K562 (cell line): ENCODE data around the gene LINS1. TPM values are rescaled to one million over a fixed set of nuclear protein-coding genes. Genes with fewer than 3 reads are reported as not detected.

ENCODE experiments used
- ATF1 ChIP-seq, 2 experiments: fragments of 450-650 bp in 1 of 2; IDR thresholded peaks; 2 replicates each; pipeline ENCODE4 v1.6.1; 2016; ENCODE audit warnings: missing compliant biosample characterization in 1 of 2, missing genetic modification characterization in 1 of 2
- BHLHE40 ChIP-seq: IDR thresholded peaks from 2 replicates; pipeline ENCODE4 v1.6.1; 2011; ENCODE audit warnings: low read length, improper control_type of control experiment
- DIDO1 ChIP-seq: fragments of 450-650 bp; IDR thresholded peaks from 2 replicates; pipeline ENCODE4 v1.6.1; 2016; ENCODE audit warnings: low read depth, missing biosample characterization, missing genetic modification characterization
- DMBX1 ChIP-seq: fragments of 250-450 bp; sonication (Bioruptor Pico); IDR thresholded peaks from 2 replicates; pipeline ENCODE4 v1.8.0; 2022; ENCODE audit warnings: inconsistent platforms, mild to moderate bottlenecking, moderate library complexity, borderline replicate concordance
- KLF10 ChIP-seq: fragments of 250-450 bp; sonication (Bioruptor Pico); IDR thresholded peaks from 2 replicates; pipeline ENCODE4 v1.6.1; 2021; ENCODE audit warnings: matching md5 sums
- LEF1 ChIP-seq: fragments of 450-650 bp; IDR thresholded peaks from 2 replicates; pipeline ENCODE4 v1.6.1; 2016; ENCODE audit warnings: mild to moderate bottlenecking
- MCM7 ChIP-seq, 2 experiments: fragments of 450-650 bp; IDR thresholded peaks; 2 replicates each; pipeline ENCODE4 v1.6.1; 2016 to 2018
- MEF2D ChIP-seq: conservative IDR thresholded peaks from 2 replicates; pipeline ENCODE4 v1.6.1; 2016; ENCODE audit warnings: low read depth, missing genetic modification characterization, missing compliant biosample characterization
- NRF1 ChIP-seq, 2 experiments: fragments of 450-650 bp; IDR thresholded peaks in 1 of 2; conservative IDR thresholded peaks in 1 of 2; 2 replicates each; pipeline ENCODE4 v1.6.1; 2014; ENCODE audit warnings: mild to moderate bottlenecking in 2 of 2
- RFX7 ChIP-seq: fragments of 250-450 bp; sonication (Bioruptor Pico); IDR thresholded peaks from 2 replicates; pipeline ENCODE4 v1.5.1; 2021; ENCODE audit warnings: mild to moderate bottlenecking
- RNF219 ChIP-seq: fragments of 250-450 bp; sonication (Bioruptor Pico); IDR thresholded peaks from 2 replicates; pipeline ENCODE4 v1.5.0; 2022; ENCODE audit warnings: mild to moderate bottlenecking
- TBL1XR1 ChIP-seq, 2 experiments: IDR thresholded peaks; 2 replicates each; pipeline ENCODE4 v1.6.1; 2012; ENCODE audit warnings: improper control_type of control experiment in 2 of 2, low read length in 2 of 2, mild to moderate bottlenecking in 1 of 2
- ZFP36 ChIP-seq: fragments of 150-350 bp; IDR thresholded peaks from 2 replicates; pipeline ENCODE4 v1.6.1; 2018; ENCODE audit warnings: low read length, low read depth; ENCODE audit not compliant: partially characterized antibody
- ZMIZ1 ChIP-seq, 2 experiments: fragments of 150-350 bp in 1 of 2; IDR thresholded peaks; 2 replicates each; pipeline ENCODE4 v1.6.1; 2012 to 2016; ENCODE audit warnings: low read depth in 2 of 2, low read length in 2 of 2, mild to moderate bottlenecking in 1 of 2, moderate library complexity in 1 of 2
- ZNF184 ChIP-seq: sonication (generic); formaldehyde crosslinking; IDR thresholded peaks from 2 replicates; pipeline ENCODE4 v1.5.0; 2020; ENCODE audit warnings: missing genetic modification reagents
- polyA plus RNA-seq, 8 experiments: library from polyadenylated mRNA; depleted of rRNA in 4 of 8; stranded (reverse) in 5 of 8; unstranded in 3 of 8; fragments of >200 nt; fragmentation: Nextera tagmentation in 2 of 8; fragmentation: Illumina TruSeq in 1 of 8; extraction: Ambion mirVana in 2 of 8; extraction: Trizol in 1 of 8; gene quantifications; 2 replicates each; pipeline versions ENCODE4 v1.2.1 to v1.2.3, GENCODE V29; 2011 to 2014; ENCODE audit warnings: inconsistent platforms in 1 of 8, missing spikeins in 1 of 8
- total RNA-seq, 7 experiments: library from RNA; depleted of rRNA in 6 of 7; stranded (reverse); fragments of >200 nt in 6 of 7; fragmentation: Illumina TruSeq in 2 of 7; extraction: Trizol in 2 of 7; gene quantifications; 2 replicates each; pipeline versions ENCODE4 v1.2.1 to v1.2.3, GENCODE V29; 2011 to 2021; ENCODE audit warnings: low replicate concordance in 1 of 7
- TF ChIP-seq, protein P1 (sequence below): fragments of 450-650 bp; IDR thresholded peaks from 2 replicates; pipeline ENCODE4 v1.6.1; 2017; ENCODE audit warnings: mild to moderate bottlenecking, moderate library complexity
- TF ChIP-seq, protein P2 (sequence below): IDR thresholded peaks from 3 replicates; pipeline ENCODE4 v1.6.1; 2011; ENCODE audit warnings: borderline replicate concordance, mild to moderate bottlenecking; ENCODE audit not compliant: insufficient read length, insufficient read depth
- TF ChIP-seq, protein P3 (sequence below): fragments of 450-650 bp; IDR thresholded peaks from 2 replicates; pipeline ENCODE4 v1.7.0; 2016; ENCODE audit warnings: borderline replicate concordance

The LINS1 gene
- total and polyA plus RNA-seq, 9 of the 15 experiments (the other 6 are each of a cell fraction or from before 2014, with no cell fraction given): 15.4 to 31.4 (median 24.6) TPM

DNA sequence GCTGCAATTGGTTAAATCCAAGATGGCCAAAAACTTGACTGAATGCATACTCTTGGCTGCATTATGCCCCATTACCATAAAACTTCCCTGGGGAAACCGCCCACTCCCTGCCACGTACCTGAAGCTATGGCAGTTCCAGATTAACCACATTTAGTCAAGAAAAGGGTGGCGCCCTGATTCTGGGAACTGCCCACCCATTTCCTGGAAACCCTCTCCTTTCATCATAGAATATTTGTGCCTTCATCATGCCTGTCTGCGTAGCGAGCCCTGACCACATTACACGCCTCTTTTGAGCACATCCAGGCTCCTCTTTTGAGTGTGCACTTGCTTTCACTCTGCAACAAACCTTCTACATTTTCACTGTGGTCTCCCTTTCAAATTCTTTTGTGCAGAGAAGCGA, 5.2 kb downstream of the LINS1 start (continued):
- TF ChIP-seq ZMIZ1 (IDR thresholded peaks at IDR 0.05; ENCODE audit: low read depth in 2 of 2, low read length in 2 of 2): 0 out of 4 replicates have a peak, but pooled peaks of 1 of the 2 experiments have one; percentile 34
- no peak for TF ChIP-seq MCM7 (IDR thresholded peaks at IDR 0.05)
- TF ChIP-seq, protein P1, sequence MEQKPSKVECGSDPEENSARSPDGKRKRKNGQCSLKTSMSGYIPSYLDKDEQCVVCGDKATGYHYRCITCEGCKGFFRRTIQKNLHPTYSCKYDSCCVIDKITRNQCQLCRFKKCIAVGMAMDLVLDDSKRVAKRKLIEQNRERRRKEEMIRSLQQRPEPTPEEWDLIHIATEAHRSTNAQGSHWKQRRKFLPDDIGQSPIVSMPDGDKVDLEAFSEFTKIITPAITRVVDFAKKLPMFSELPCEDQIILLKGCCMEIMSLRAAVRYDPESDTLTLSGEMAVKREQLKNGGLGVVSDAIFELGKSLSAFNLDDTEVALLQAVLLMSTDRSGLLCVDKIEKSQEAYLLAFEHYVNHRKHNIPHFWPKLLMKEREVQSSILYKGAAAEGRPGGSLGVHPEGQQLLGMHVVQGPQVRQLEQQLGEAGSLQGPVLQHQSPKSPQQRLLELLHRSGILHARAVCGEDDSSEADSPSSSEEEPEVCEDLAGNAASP: no peak
- TF ChIP-seq LEF1: peak; percentile 80
- no peak for TF ChIP-seq KLF10 (CRISPR knock-in tag)
- TF ChIP-seq TBL1XR1 (IDR thresholded peaks at IDR 0.05; ENCODE audit: low read length in 2 of 2): 0 out of 4 replicates have a peak, but pooled peaks of 1 of the 2 experiments have one; percentile 52
- TF ChIP-seq, protein P2, sequence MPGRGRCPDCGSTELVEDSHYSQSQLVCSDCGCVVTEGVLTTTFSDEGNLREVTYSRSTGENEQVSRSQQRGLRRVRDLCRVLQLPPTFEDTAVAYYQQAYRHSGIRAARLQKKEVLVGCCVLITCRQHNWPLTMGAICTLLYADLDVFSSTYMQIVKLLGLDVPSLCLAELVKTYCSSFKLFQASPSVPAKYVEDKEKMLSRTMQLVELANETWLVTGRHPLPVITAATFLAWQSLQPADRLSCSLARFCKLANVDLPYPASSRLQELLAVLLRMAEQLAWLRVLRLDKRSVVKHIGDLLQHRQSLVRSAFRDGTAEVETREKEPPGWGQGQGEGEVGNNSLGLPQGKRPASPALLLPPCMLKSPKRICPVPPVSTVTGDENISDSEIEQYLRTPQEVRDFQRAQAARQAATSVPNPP: no peak
- no peak for TF ChIP-seq MEF2D
- TF ChIP-seq RNF219 (CRISPR knock-in tag): no peak
- TF ChIP-seq ZNF184: no peak
- no peak for TF ChIP-seq ZFP36
- TF ChIP-seq RFX7: no peak
- TF ChIP-seq NRF1 (conservative IDR thresholded peaks at IDR 0.05 in 1 of 2, IDR thresholded peaks at IDR 0.05 in 1 of 2): peak; percentile 44 to 63; a peak in 3 of 4 replicates
- no peak for TF ChIP-seq DMBX1 (CRISPR knock-in tag)
- TF ChIP-seq, protein P3, sequence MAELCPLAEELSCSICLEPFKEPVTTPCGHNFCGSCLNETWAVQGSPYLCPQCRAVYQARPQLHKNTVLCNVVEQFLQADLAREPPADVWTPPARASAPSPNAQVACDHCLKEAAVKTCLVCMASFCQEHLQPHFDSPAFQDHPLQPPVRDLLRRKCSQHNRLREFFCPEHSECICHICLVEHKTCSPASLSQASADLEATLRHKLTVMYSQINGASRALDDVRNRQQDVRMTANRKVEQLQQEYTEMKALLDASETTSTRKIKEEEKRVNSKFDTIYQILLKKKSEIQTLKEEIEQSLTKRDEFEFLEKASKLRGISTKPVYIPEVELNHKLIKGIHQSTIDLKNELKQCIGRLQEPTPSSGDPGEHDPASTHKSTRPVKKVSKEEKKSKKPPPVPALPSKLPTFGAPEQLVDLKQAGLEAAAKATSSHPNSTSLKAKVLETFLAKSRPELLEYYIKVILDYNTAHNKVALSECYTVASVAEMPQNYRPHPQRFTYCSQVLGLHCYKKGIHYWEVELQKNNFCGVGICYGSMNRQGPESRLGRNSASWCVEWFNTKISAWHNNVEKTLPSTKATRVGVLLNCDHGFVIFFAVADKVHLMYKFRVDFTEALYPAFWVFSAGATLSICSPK: no peak
- no peak for TF ChIP-seq DIDO1 (tag)
- TF ChIP-seq BHLHE40: peak; percentile 49; the same call in 1 of the 2 replicates
- TF ChIP-seq ATF1 (CRISPR knock-in tag; IDR thresholded peaks at IDR 0.05): no peak
- peak; percentile 91 for TF ChIP-seq ATF1 (tag; IDR thresholded peaks at IDR 0.05)
